Type B pancreatic cell (in vitro differentiated cells): ENCODE data around the gene UTF1. TPM values are rescaled to one million over a fixed set of nuclear protein-coding genes. Genes with fewer than 3 reads are reported as not detected.
"Not testable (repeated sequence)": the region's sequence is repeated elsewhere in the genome, so short reads cannot be mapped to it uniquely, and the experiment has no call there.

Experiments
- DNase-seq: peaks from one replicate; pipeline ENCODE4 v3.0.0; 2021; ENCODE audit warnings: mixed read lengths; ENCODE audit not compliant: unreplicated experiment; ENCODE audit errors: extremely low spot score
- H3K27ac Mint-ChIP-seq: 2 replicates; pipeline ENCODE4 v1.8.0; 2021; ENCODE audit warnings: mild to moderate bottlenecking, mixed read lengths
- H3K27me3 Mint-ChIP-seq: 2 replicates; pipeline ENCODE4 v1.8.0; 2021; ENCODE audit warnings: mixed read lengths
- H3K36me3 Mint-ChIP-seq: 2 replicates; pipeline ENCODE4 v1.8.0; 2021; ENCODE audit warnings: mixed read lengths
- H3K4me1 Mint-ChIP-seq: one replicate; pipeline ENCODE4 v1.8.0; 2021; ENCODE audit warnings: mixed read lengths; ENCODE audit not compliant: unreplicated experiment
- H3K4me3 Mint-ChIP-seq: 2 replicates; pipeline ENCODE4 v1.8.0; 2021; ENCODE audit warnings: mild to moderate bottlenecking, mixed read lengths
- H3K9me3 Mint-ChIP-seq: 2 replicates; pipeline ENCODE4 v1.8.0; 2021; ENCODE audit warnings: mixed read lengths
- CTCF ChIP-seq: fragments of 200-600 bp; sonication (generic); conservative IDR thresholded peaks from 2 replicates; pipeline ENCODE4 v1.5.0; 2021; ENCODE audit warnings: antibody characterized with exemption, mild to moderate bottlenecking
- total RNA-seq: library from RNA; stranded (reverse); gene quantifications from 2 replicates; pipeline ENCODE4 v1.2.1, GENCODE V29; 2021; ENCODE audit warnings: low replicate concordance

UTF1 gene
- total RNA-seq, 1 donor from 2014 or later, result not detected

GRCh38 chr10:133221331-133221730 is 8.7 kb upstream of the UTF1 start:
- no peak for DNase-seq
- Mint-ChIP-seq H3K36me3 (no peaks in the 10 kb centered on the region), H3K4me3 (no peak overlapping the region), H3K27me3 (peaks cover 41% of the 10 kb centered on the region), H3K27ac (no peak overlapping the region), H3K9me3 (no peaks in the 10 kb centered on the region), H3K4me1 (no peaks in the 10 kb centered on the region)
- TF ChIP-seq CTCF, result no peak

GRCh38 chr10:133221756-133222155 is 8.3 kb upstream of the UTF1 start:
- peaks cover 43% of the 10 kb centered on the region for H3K27me3 Mint-ChIP-seq
- H3K27ac Mint-ChIP-seq, H3K4me3 Mint-ChIP-seq, H3K36me3 Mint-ChIP-seq, H3K4me1 Mint-ChIP-seq, H3K9me3 Mint-ChIP-seq, DNase-seq: not testable (repeated sequence)

- TF ChIP-seq CTCF, result no peak
- no peaks in the 10 kb centered on the region for H3K9me3 Mint-ChIP-seq
- no peak overlapping the region for H3K4me3 Mint-ChIP-seq
- H3K27me3 Mint-ChIP-seq, result peaks cover 57% of the 10 kb centered on the region
- no peaks in the 10 kb centered on the region for H3K4me1 Mint-ChIP-seq
- H3K36me3 Mint-ChIP-seq, result no peaks in the 10 kb centered on the region
- no peak for DNase-seq
- H3K27ac Mint-ChIP-seq, result no peak overlapping the region
These were observed 5.9 kb upstream of the UTF1 start for GRCh38 chr10:133224076-133224475.

- H3K27me3 Mint-ChIP-seq, result peaks cover 57% of the 10 kb centered on the region
- DNase-seq, result no peak
- no peaks in the 10 kb centered on the region for H3K36me3 Mint-ChIP-seq
- no peaks in the 10 kb centered on the region for H3K4me1 Mint-ChIP-seq
- H3K4me3 Mint-ChIP-seq, result no peak overlapping the region
- no peaks in the 10 kb centered on the region for H3K9me3 Mint-ChIP-seq
- H3K27ac Mint-ChIP-seq, result no peak overlapping the region
- no peak for TF ChIP-seq CTCF
These were observed 5.2 kb upstream of the UTF1 start for GRCh38 chr10:133224756-133225372.

- no peak for DNase-seq
- Mint-ChIP-seq H3K4me3 (no peak overlapping the region), H3K4me1 (no peaks in the 10 kb centered on the region), H3K27me3 (peaks cover 56% of the 10 kb centered on the region), H3K9me3 (no peaks in the 10 kb centered on the region), H3K36me3 (no peaks in the 10 kb centered on the region), H3K27ac (no peak overlapping the region)
- TF ChIP-seq CTCF, result no peak
These were observed 4.3 kb upstream of the UTF1 start for GRCh38 chr10:133225707-133226191.

GRCh38 chr10:133226251-133226808 is 3.7 kb upstream of the UTF1 start:
- H3K36me3 Mint-ChIP-seq, result no peaks in the 10 kb centered on the region
- peaks cover 53% of the 10 kb centered on the region for H3K27me3 Mint-ChIP-seq
- no peak for DNase-seq
- H3K4me3 Mint-ChIP-seq, result no peak overlapping the region
- no peak for TF ChIP-seq CTCF
- H3K27ac Mint-ChIP-seq, result no peak overlapping the region
- no peaks in the 10 kb centered on the region for H3K4me1 Mint-ChIP-seq
- no peaks in the 10 kb centered on the region for H3K9me3 Mint-ChIP-seq
